GM23338 (cell line): ENCODE measurements around the gene ARRDC4. TPM values are rescaled to one million over a fixed set of nuclear protein-coding genes. Genes with fewer than 3 reads are reported as not detected.

ENCODE experiments used
- CREB1 ChIP-seq: fragments of 250-450 bp; sonication (Bioruptor Pico); IDR thresholded peaks from 2 replicates; pipeline ENCODE4 v1.5.0; 2020; ENCODE audit warnings: low read depth, mild to moderate bottlenecking, moderate library complexity
- CTCF ChIP-seq, 2 experiments: fragments of 200-600 bp in 1 of 2; sonication (generic) in 1 of 2; conservative IDR thresholded peaks; 2 replicates each; pipeline versions ENCODE4 v1.5.1 to v1.6.1; 2016 to 2017; ENCODE audit warnings: antibody characterized with exemption in 2 of 2, low read depth in 2 of 2, mild to moderate bottlenecking in 2 of 2, moderate library complexity in 1 of 2
- JUNB ChIP-seq: IDR thresholded peaks from one replicate; pipeline ENCODE4 v1.6.1; 2016; ENCODE audit warnings: antibody characterized with exemption; ENCODE audit not compliant: unreplicated experiment
- NANOG ChIP-seq: IDR thresholded peaks from 2 replicates; pipeline ENCODE4 v1.6.1; 2016; ENCODE audit warnings: antibody characterized with exemption, borderline replicate concordance
- ZNF331 ChIP-seq: fragments of 250-450 bp; sonication (Bioruptor Pico); IDR thresholded peaks from 2 replicates; pipeline ENCODE4 v1.5.0; 2020; ENCODE audit warnings: low read depth, mild to moderate bottlenecking, moderate library complexity
- polyA plus RNA-seq: library from polyadenylated mRNA; unstranded; fragments of >200 nt; fragmentation: Nextera tagmentation; extraction: Ambion mirVana; gene quantifications from 2 replicates; pipeline ENCODE4 v1.2.1, GENCODE V29; 2016
- total RNA-seq: library from RNA; depleted of rRNA; stranded (reverse); fragments of >200 nt; shearing (Covaris generic); gene quantifications from 2 replicates; pipeline ENCODE4 v1.2.3, GENCODE V29; 2014
- TF ChIP-seq, protein P1 (sequence below): fragments of 250-450 bp; sonication (Bioruptor Pico); IDR thresholded peaks from 2 replicates; pipeline ENCODE4 v1.5.0; 2020; ENCODE audit warnings: mild to moderate bottlenecking, moderate library complexity

ARRDC4 gene
- total and polyA plus RNA-seq, 2 experiments from 2014 or later, result 2.0 to 6.9 TPM

DNA sequence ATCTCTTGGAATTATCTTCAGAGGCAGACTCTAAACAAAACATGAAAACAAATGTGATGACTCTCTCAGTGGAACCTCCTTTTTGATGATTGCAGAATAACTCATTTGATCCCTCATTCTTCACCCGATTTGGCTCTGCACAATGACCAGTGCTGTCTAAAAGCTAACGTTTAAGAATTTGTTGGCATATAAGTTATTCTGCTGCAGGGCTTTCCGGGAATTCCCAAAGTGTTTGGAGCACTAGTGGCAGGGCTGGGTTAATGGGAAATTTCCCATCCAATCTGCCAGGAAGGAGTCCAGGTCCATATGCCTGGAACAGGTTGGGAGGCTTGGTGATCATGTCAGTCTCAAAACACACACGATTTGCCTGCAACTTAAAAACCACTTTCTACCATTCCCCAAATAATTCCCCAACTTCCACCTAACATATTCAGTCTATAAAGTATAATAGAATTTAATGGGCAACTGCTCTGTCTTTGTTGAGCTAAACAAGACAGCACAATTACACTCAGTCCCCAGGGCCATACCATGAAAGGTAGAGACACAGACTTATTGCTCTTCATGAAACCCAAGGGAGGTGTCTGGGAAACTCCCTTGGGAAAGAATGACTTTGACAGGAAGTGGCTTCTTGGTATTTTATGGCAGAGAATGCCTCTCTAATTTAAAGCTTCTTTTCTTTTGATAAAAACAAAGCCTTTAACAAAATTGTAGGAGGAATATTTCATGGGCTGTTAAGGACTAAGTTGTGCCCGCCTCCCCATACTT lies 38.0 kb downstream of the ARRDC4 start (continued):
- TF ChIP-seq, protein P1, sequence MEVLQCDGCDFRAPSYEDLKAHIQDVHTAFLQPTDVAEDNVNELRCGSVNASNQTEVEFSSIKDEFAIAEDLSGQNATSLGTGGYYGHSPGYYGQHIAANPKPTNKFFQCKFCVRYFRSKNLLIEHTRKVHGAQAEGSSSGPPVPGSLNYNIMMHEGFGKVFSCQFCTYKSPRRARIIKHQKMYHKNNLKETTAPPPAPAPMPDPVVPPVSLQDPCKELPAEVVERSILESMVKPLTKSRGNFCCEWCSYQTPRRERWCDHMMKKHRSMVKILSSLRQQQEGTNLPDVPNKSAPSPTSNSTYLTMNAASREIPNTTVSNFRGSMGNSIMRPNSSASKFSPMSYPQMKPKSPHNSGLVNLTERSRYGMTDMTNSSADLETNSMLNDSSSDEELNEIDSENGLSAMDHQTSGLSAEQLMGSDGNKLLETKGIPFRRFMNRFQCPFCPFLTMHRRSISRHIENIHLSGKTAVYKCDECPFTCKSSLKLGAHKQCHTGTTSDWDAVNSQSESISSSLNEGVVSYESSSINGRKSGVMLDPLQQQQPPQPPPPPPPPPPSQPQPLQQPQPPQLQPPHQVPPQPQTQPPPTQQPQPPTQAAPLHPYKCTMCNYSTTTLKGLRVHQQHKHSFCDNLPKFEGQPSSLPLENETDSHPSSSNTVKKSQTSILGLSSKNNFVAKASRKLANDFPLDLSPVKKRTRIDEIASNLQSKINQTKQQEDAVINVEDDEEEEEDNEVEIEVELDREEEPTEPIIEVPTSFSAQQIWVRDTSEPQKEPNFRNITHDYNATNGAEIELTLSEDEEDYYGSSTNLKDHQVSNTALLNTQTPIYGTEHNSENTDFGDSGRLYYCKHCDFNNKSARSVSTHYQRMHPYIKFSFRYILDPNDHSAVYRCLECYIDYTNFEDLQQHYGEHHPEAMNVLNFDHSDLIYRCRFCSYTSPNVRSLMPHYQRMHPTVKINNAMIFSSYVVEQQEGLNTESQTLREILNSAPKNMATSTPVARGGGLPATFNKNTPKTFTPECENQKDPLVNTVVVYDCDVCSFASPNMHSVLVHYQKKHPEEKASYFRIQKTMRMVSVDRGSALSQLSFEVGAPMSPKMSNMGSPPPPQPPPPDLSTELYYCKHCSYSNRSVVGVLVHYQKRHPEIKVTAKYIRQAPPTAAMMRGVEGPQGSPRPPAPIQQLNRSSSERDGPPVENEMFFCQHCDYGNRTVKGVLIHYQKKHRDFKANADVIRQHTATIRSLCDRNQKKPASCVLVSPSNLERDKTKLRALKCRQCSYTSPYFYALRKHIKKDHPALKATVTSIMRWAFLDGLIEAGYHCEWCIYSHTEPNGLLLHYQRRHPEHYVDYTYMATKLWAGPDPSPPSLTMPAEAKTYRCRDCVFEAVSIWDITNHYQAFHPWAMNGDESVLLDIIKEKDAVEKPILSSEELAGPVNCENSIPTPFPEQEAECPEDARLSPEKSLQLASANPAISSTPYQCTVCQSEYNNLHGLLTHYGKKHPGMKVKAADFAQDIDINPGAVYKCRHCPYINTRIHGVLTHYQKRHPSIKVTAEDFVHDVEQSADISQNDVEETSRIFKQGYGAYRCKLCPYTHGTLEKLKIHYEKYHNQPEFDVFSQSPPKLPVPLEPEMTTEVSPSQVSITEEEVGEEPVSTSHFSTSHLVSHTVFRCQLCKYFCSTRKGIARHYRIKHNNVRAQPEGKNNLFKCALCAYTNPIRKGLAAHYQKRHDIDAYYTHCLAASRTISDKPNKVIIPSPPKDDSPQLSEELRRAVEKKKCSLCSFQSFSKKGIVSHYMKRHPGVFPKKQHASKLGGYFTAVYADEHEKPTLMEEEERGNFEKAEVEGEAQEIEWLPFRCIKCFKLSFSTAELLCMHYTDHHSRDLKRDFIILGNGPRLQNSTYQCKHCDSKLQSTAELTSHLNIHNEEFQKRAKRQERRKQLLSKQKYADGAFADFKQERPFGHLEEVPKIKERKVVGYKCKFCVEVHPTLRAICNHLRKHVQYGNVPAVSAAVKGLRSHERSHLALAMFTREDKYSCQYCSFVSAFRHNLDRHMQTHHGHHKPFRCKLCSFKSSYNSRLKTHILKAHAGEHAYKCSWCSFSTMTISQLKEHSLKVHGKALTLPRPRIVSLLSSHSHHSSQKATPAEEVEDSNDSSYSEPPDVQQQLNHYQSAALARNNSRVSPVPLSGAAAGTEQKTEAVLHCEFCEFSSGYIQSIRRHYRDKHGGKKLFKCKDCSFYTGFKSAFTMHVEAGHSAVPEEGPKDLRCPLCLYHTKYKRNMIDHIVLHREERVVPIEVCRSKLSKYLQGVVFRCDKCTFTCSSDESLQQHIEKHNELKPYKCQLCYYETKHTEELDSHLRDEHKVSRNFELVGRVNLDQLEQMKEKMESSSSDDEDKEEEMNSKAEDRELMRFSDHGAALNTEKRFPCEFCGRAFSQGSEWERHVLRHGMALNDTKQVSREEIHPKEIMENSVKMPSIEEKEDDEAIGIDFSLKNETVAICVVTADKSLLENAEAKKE (CRISPR knock-in tag), result no peak
- no peak for TF ChIP-seq ZNF331 (CRISPR knock-in tag)
- TF ChIP-seq CREB1 (CRISPR knock-in tag), result no peak
- no peak for TF ChIP-seq NANOG
- TF ChIP-seq JUNB, result no peak
- TF ChIP-seq CTCF (conservative IDR thresholded peaks at IDR 0.05; ENCODE audit: low read depth in 2 of 2), result no peak
